HG02938 (cell line): Measurements from ENCODE around the gene LPIN1.

ENCODE experiments used
- ATAC-seq: cut with Tn5 transposase; IDR thresholded peaks from one replicate; pipeline ENCODE4 v1.9.1; 2021; ENCODE audit warnings: mild to moderate bottlenecking, moderate library complexity; ENCODE audit not compliant: unreplicated experiment

Gene LPIN1

DNA sequence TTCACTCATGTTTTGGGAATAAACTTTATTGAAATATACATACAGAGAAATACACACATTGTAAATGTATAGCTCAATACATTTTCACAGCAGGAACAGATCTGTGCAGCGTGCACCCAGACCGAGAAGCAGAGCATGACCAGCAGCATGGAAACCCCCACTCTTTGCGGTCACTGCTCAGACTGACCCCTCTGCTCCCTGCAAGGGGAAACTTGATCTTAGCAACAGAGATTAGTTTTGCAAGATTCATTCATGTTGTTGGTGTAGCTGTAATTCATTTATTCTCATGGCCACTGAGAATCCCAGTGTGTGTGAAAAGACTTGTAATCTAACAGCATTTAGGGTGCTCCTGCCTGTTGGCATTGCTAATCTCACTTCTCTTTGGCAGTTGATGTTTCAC is 35.2 kb downstream of the LPIN1 start:
- no peak for ATAC-seq

DNA sequence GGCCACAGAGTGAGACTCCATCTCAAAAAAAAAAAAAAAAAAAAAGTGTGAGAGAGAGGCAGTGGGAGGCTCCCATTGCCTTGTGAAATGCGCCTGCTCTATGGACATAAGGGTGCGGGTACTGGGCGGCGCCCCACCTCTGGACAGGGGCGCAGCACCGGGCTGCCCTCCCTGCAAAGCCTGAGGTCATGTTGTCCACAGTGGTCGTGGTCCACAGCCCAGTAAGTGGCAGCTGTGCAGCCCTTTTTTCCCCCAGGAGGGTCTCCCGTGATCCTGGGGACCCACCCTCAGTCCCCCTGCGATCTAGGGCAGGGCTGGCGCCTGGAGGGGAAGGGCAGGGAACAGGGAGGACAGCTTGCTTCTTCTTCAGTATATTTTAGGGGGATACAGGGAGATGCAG is 37.8 kb downstream of the LPIN1 start:
- no peak for ATAC-seq

DNA sequence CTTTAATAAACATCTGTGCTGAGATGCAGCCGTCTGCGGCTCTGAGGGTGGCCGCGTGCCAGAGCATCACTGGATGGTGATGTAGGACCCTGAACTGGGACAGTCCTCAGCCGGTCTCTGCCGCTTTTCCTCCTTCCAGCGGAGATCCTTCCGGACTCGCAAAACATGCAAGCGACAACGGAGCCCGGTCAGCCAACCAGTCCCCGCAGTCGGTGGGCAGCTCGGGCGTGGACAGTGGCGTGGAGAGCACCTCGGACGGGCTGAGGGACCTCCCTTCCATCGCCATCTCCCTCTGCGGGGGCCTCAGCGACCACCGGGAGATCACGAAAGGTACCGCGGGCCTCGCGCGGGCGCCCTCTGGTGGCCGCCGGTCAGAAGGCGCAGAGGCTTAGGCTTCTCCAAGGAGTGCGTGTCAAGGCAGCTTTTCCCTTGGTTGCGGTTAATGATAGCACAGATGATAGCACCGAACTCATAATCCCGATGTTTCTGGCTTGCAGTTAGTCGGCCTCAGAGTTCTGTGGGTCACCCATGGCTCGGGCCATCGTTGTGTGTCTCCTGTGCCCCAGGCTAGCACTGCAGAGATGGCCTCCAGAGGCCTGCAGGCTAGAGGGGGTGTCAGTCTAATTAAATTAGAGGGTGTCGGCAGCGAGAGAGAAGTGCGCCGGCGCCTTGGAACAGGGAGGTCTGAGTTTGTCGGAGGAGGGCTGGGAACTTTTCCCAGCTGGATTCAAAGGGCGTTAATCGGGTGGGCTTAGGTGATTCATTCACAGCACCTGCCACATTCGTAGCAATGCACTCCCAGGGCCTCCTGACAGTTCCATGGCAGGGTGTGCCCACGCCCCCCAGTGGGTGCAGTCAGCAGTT is 38.5 kb downstream of the LPIN1 start:
- ATAC-seq = peak; percentile 48

DNA sequence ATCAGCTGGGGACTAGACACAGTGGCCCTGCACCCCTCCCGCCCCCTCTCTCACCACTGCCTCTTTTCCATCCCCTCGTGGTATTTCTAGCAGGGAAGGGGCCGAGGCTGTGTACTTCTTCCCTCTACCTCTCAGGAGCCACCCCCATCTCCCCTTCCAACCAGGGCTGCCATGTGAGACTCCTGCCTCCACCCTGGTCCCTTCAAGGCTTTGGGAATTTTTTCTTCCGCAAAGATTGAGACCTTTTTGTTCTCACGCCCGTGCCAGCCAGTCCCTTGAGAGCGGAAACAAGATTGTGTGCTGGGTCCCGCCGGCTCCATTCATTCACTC is 39.1 kb downstream of the LPIN1 start:
- no peak for ATAC-seq

DNA sequence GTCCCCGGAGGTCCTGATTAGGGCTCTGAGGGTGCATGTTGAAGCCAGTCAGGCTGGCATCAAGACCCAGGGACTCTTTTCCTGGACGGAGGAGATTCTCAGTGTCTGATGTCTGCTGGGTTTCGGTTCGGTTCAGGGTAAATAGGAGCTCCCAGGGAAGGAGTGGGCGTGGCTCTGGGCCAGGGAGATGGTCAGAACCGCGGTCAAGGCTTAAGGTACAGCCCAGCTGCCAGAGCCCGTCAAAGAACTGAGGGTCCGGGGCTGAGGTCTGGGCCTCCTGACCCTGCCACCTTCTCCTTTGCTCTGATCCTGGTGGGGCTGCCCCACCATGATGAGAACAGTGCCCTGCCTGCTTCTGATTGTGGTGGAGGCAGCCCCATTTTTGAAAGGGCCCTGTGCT is 39.8 kb downstream of the LPIN1 start:
- ATAC-seq = no peak

DNA sequence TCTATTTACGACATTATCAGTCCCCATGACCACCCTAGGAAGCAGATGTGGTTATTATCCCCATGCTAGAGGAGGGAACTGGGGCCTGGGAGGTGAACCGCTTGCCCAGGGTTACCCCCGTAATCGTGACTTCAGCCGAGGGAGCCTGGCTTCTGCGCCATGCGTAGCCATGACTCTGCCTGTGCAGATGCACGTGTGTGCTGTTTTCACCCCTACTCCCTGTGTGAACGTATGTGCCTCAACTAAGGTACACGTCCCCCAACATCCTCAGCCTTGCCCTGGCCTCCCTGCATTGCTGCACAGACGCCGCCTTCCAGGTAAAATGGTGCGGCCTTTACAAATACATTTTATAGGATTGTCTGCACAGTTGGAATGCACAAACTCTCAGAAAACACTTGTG is 40.2 kb downstream of the LPIN1 start:
- ATAC-seq = no peak

DNA sequence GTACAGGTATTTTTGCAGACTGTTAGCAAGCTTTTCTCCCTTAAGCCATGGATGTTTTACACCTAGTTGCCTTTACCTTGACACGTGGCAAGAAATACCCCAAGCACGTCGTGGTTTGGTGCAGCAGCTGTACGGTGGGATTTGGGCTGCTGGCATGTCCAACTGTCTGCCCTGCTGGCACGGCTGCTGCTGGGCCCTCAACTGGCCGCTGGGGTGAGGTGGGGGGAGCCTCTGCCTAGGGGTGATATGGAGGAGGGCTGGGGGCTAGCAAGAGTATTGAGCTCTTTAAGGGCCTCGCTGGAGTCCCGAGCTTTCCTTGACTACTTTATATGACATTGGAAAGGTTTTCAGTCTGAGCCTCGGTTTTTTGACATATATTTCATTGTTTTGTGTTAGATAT is 41.6 kb downstream of the LPIN1 start:
- no peak for ATAC-seq

DNA sequence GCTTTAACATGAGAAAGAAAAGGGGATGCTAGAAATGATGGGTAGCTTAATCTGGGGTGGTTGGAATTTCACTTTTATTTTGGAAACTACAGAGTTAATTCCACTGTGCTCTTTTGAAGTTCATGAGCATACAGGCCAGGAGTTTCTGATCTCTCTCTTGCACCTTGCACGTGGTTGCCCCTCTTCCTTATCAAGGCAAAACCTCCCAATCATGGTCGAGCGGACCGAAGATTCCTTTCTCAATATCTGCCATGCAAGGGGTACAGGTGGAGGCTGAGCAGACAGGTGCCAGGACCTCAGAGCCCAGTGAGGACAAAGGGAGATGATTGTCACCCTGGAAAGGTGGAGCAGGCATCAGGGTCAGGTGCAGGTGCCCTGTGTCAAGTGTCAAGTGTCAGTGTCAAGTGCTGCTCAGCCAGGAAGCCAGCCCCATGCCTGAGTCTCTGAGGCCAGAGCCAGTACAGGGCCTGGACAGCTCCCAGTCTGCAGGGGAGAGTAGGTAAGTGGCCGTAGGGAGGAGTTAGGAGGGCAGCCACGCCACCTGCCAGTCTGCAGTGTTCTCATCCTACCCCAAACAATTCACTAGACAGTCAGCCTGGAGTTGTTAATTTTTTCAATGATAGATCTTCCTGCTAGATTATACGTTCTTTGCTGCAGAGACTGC is 42.2 kb downstream of the LPIN1 start:
- no peak for ATAC-seq

DNA sequence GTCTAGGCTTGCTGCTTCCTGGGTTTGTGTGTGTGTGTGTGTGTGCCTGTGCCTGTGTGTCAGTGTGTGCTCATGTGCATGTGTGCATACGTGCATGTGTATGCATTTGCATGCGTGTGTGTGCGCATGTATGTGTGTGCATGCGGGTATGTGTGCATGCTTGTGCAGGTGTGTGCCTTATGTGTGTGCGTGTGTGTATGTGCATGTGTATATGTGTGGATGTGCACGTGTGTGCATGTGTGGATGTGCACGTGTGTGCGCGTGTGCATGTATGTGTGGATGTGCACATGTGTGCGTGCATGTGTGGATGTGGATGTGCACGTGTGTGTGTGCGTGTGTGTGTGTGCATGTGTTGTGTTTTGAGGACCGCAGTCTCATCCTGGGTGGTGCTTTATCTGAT is 42.8 kb downstream of the LPIN1 start:
- no peak for ATAC-seq

DNA sequence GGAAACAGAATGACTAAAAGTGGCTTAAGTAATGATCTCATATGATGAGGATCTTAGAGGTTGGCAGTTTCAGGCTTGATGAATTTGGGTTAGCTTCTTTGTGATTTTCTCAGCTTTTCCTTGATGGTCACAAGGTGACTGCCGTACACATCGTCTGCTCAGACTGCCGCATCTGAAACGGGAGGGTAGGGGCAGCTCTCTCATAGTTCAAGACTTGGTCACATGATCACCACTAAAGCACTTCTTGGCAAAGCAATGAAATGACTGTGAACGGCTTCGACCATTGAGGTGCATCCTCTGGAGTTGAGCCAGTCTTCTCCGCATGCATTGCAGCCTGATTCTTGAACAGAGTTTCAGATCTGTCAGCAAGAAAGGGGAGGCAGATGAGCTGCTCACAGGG is 43.8 kb downstream of the LPIN1 start:
- no peak for ATAC-seq

DNA sequence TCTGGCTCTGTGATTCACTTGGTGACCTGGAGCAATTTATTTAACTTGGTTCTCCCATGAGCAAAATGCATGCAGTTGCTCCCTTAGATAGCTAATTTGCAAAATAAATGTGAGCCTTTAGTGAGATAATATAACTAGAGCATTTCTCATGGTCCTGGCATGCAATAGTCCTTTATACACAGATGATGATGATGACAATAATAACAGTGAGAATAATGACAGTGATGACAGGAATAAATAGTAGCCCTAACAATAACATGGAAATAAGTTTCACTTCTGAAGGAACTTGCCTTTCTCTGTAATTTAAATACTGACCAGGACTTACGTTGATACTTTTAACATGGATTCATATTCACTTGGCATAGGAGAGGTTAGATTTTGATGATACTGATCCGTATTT is 49.2 kb downstream of the LPIN1 start:
- no peak for ATAC-seq

DNA sequence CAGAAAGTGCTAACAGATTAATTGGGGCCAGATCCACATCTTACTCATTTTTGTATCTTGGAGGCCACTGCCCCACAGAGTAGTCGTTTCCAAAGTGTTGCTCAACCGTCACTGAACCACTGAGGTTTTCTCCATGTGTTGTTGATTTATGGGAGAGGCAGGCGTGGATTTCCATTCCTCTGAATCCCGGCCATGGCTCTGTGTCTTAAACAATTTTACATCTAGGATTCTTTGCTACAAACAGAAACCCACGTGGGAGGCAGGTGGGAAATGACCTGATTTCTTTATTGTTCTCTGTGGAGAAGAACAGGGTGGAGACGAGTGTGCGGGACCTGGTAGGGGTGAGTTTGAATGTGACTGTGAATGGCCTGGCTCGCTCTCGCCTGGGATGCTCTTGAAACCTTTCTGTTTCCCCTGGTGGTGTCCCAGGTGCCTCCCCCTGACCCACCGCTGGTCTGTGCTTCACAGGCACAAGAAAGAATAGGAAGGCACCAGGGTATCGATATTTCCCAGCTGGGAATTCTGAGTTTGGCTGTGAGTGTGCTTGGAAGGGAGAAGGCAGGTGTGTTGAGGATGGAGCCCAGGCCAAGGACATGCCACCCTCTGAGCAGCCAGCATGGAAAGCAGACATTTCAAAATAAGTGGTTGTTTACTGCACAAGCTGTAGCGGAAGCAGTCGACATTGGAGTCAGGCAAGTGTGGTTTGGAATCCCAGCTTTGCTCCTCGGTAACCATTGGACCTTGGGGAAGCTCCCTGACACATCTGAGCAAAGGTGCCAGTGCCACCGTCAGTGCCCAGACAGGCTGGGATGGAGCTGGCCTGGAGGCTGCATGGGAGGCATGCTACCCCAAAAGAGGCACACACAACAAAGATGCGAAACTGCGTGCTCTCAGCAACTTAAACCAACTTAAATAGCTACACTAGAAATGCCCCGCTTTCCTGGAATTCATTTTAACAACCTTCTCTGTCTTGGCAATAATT is 50.0 kb downstream of the LPIN1 start:
- no peak for ATAC-seq

DNA sequence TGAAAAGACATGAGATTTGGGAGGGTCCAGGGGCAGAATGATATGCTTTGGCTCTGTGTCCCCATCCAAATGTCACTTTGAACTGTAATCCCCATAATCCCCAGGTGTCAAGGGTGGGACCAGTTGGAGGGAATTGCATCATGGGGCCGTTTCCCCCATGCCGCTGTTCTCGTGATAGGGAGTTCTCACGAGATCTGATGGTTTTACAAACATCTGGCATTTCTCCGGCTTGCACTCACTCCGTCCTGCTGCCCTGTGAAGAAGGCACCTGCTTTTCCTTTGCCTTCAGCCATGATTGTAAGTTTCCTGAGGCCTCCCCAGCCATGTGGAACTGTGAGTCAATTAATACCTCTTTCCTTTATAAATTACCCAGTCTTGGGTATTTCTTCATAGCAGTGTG is 51.4 kb downstream of the LPIN1 start:
- ATAC-seq = no peak

DNA sequence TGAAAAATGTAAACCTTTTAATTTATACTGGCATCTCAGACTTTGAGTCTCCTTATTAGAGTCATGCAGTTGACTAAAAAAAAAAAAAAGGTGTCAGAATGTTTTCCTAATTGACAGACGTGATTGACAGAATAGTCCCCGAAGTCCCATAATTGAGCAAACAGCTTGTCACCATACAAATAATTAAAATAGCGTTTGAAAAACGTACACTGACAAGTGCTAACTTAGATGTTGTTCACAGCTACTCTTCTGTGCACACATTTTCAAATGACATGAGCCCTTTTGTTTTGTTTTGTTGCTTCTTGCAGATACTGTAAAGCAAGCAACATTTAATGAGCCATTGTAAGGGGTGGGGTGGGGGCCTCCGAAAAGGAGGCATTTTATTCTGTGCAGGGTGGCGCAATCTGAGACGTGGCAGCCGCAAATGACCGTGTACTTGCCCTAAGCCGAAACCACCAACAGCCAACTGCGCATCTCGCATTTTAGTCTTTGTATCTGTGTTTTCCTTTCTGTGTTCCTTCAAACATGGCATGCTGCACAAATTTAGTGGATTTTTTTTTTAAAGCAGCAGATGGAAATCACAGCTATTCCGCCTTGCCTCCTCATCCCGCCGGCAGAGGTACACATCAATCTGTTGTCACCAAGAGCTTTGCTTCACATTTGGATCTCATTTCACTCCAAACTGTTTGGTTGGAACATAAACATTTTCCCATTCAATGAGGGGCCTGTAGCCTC is 52.4 kb downstream of the LPIN1 start:
- ATAC-seq = no peak

DNA sequence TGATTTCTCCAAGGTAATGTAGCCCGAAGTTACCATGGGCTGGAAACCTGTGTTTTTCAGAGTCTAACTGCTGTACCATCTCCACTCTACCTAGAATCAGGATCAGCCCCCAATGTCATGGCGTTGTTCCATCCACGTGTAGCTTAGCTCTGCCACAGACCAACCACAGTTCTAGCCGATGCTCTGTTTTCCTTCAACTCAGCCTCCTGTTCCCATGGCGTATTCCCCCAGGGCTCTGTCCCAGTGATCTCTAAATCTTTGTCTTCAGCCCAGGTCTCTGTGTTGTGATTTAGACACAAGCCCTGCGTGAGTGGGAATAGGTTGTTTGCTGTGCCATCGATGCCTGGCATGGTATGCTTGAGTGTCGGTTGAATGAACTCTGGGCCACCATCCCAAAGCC is 53.4 kb downstream of the LPIN1 start:
- no peak for ATAC-seq

DNA sequence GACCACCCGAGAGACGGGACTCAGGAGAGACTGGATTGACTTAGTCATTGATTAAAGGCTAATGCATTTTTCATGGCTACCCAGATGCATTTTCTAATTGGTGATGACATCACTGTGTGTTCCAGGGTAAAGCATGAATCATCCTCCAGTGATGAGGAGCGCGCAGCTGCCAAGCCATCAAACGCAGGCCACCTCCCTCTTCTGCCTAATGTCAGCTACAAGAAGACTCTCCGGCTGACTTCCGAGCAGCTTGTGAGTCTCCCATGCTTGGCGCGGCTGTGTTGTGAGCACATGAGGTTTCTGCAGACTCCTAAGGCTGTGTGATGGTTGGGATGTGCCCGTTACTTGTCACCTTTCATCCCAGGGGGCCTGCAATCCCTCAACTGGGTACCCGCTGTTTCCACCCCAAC is 56.4 kb downstream of the LPIN1 start:
- no peak for ATAC-seq

DNA sequence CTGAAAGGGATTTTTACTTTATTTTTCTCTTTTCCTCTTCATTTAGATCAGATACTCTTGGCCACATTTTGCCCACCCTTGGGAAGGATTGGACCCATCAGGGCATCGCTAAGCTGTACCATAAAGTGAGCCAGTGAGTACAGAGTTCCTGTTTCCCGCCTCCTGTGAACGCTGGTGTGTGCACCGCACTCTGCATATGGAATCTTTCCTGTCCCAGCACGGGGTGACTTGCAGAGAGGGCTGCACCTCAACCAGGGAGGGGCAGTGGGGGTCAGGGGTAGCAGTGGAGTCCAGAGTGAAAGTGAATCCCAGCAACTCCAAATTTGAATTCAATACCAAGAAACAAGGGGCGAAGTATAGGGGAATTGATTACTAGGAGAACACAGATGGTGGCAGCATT is 58.6 kb downstream of the LPIN1 start:
- ATAC-seq = no peak

DNA sequence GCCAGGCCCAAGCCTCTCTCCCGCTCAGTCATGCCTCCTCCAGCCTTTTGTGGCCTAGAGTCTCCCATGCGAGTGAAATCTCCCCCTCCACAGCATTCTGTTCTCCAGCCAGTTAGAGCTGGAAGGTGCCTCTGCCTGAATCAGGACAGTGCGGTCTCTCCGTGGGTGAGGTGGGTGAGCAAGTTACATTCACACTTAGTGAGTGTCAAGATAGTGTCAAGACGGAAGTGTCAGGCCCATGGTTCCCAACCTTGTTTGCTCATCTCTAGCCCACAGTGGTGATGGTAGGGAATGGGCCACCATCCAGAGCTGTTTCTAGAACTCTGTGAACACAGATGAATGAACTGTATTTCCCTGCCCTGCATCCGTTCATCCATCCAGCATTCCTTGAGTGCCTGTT is 59.5 kb downstream of the LPIN1 start:
- ATAC-seq = no peak

DNA sequence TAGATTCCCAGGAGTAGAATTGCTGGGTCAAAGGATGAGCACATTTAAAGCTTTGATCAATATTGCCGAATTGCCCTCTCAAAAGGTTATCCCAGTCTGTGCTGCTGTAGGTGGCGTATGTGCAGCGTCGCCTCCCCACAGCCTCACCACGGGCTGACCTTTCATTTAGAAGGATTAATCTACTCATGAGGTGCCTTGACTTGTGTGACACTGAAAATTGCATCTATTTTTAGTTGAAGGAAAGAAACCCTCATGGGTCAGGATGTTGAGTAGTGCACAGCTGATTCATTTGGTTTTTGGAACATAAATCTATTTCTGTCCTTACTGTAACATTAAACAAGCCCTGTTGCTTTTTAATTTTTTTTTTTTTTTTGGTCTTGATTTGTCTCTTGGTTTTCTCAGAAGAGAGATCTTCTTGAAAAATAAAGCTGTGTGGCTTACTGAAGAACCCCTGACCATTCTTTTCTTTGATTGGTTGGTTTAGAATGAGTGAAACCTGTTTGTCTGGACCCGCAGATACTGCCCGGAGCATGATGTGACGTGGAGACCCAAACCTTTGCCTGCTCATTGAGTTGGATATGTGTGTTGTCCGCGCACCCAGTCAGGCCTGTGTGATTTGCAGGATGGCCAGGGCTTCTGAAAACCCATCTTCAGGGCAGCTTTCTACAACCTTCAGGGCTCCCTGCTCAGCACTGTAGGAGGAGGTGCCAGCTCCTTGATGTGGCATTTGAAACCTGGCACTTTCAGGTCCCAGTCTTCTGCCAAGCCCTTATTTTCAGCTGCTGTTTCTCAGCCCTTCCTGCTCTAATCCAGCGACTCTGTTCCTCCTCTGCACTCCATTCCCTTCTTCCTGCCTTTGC is 61.0 kb downstream of the LPIN1 start:
- no peak for ATAC-seq

DNA sequence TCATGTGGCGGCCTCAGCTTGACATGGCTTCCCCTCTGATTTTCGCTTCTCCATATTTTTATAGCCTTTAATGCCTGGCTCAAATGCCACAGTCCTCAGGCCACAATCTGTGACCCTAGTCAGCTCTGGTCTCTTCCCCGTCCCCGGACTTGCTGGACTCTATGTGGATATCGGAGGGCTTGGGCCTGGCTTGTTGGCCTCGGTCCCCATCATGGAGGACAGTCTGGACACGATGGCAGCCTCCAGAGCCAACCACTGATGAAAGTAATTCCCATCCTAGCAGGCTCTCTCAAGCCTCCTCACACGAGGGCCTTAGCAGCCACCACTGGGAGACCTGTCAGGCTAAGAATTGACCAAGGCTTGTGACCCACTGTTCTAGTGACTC is 61.6 kb downstream of the LPIN1 start:
- no peak for ATAC-seq
